HepG2 (cell line): Measurements from ENCODE around the gene VWA7. TPM values are rescaled to one million over a fixed set of nuclear protein-coding genes. Genes with fewer than 3 reads are reported as not detected.

Experiments
- MED1 ChIP-seq: sonication (generic); formaldehyde crosslinking; IDR thresholded peaks from 2 replicates; pipeline ENCODE4 v1.4.0; 2020; ENCODE audit warnings: missing genetic modification reagents
- NCOA1 ChIP-seq: sonication (generic); formaldehyde crosslinking; IDR thresholded peaks from 2 replicates; pipeline ENCODE4 v1.9.0; 2021; ENCODE audit warnings: missing genetic modification reagents
- NFAT5 ChIP-seq: sonication (generic); formaldehyde crosslinking; IDR thresholded peaks from 2 replicates; pipeline ENCODE4 v1.4.0; 2020; ENCODE audit warnings: missing genetic modification reagents
- PLSCR1 ChIP-seq: sonication (generic); formaldehyde crosslinking; IDR thresholded peaks from 2 replicates; pipeline ENCODE4 v1.5.0; 2020; ENCODE audit warnings: missing genetic modification reagents, mild to moderate bottlenecking, borderline replicate concordance
- THAP9 ChIP-seq: sonication (generic); formaldehyde crosslinking; IDR thresholded peaks from 2 replicates; pipeline ENCODE4; 2020; ENCODE audit warnings: missing genetic modification reagents, mild to moderate bottlenecking, borderline replicate concordance
- ZBTB46 ChIP-seq: sonication (generic); formaldehyde crosslinking; IDR thresholded peaks from 2 replicates; pipeline ENCODE4 v1.4.0; 2020; ENCODE audit warnings: mild to moderate bottlenecking, missing genetic modification reagents, borderline replicate concordance
- ZNF234 ChIP-seq: sonication (generic); formaldehyde crosslinking; conservative IDR thresholded peaks from 2 replicates; pipeline ENCODE4 v1.5.1; 2020; ENCODE audit warnings: mild to moderate bottlenecking, missing genetic modification reagents
- ZNF350 ChIP-seq: sonication (generic); formaldehyde crosslinking; IDR thresholded peaks from 2 replicates; pipeline ENCODE4 v1.4.0; 2020; ENCODE audit warnings: mild to moderate bottlenecking, low read depth, missing genetic modification reagents, borderline replicate concordance
- ZNF543 ChIP-seq: sonication (generic); formaldehyde crosslinking; IDR thresholded peaks from 2 replicates; pipeline ENCODE4 v1.4.0; 2020; ENCODE audit warnings: mild to moderate bottlenecking, missing genetic modification reagents
- ZNF644 ChIP-seq: IDR thresholded peaks from 2 replicates; pipeline ENCODE4 v1.6.1; 2016; ENCODE audit warnings: low read depth
- ZNF703 ChIP-seq: sonication (generic); formaldehyde crosslinking; IDR thresholded peaks from 2 replicates; pipeline ENCODE4 v1.5.1; 2020; ENCODE audit warnings: missing genetic modification reagents, mild to moderate bottlenecking, moderate library complexity, borderline replicate concordance
- ZNF704 ChIP-seq: sonication (generic); formaldehyde crosslinking; IDR thresholded peaks from 2 replicates; pipeline ENCODE4 v1.8.1; 2023; ENCODE audit warnings: mild to moderate bottlenecking, inconsistent platforms, moderate library complexity, missing genetic modification reagents, borderline replicate concordance
- ZNF839 ChIP-seq: sonication (generic); formaldehyde crosslinking; IDR thresholded peaks from 2 replicates; pipeline ENCODE4 v1.4.0; 2020; ENCODE audit warnings: missing genetic modification reagents, mild to moderate bottlenecking, borderline replicate concordance
- ZNF841 ChIP-seq: sonication (generic); formaldehyde crosslinking; IDR thresholded peaks from 2 replicates; pipeline ENCODE4 v1.8.1; 2023; ENCODE audit warnings: missing genetic modification reagents, borderline replicate concordance
- polyA plus RNA-seq, 8 experiments: library from polyadenylated mRNA; depleted of rRNA in 3 of 8; stranded (reverse) in 7 of 8; unstranded in 1 of 8; fragments of >200 nt; fragmentation: Illumina TruSeq in 4 of 8; extraction: Trizol in 4 of 8; gene quantifications; 2 replicates each; pipeline versions ENCODE4 v1.2.1 to v1.2.3, GENCODE V29; 2011 to 2016; ENCODE audit warnings: low read depth in 4 of 8, missing spikeins in 1 of 8, mixed read lengths in 1 of 8; ENCODE audit not compliant: insufficient read depth in 1 of 8
- total RNA-seq, 5 experiments: library from RNA; depleted of rRNA; stranded (reverse); fragments of >200 nt; fragmentation: Illumina TruSeq; extraction: Trizol; gene quantifications; 2 replicates each; pipeline ENCODE4 v1.2.3, GENCODE V29; 2016; ENCODE audit warnings: low read depth in 1 of 5

The VWA7 gene
- total and polyA plus RNA-seq, 2 of the 13 experiments (the other 11 are each of a cell fraction or from before 2014, with no cell fraction given) = 0.86 to 3.3 TPM

- TF ChIP-seq NFAT5 (CRISPR knock-in tag) (no peak), ZNF350 (peak; percentile 52; the same call in 1 of the 2 replicates), THAP9 (peak; percentile 39; the same call in 1 of the 2 replicates), ZNF703 (CRISPR knock-in tag) (no peak), ZNF543 (CRISPR knock-in tag) (no peak), ZNF704 (CRISPR knock-in tag) (no peak), MED1 (CRISPR knock-in tag) (peak; percentile 57; the same call in 1 of the 2 replicates), ZNF841 (CRISPR knock-in tag) (no peak), ZBTB46 (CRISPR knock-in tag) (no peak), ZNF839 (CRISPR knock-in tag) (peak; percentile 30; the same call in 1 of the 2 replicates), PLSCR1 (CRISPR knock-in tag) (no peak), ZNF234 (CRISPR knock-in tag) (no peak), NCOA1 (CRISPR knock-in tag) (peak; percentile 77; the same call in 1 of the 2 replicates), ZNF644 (CRISPR knock-in tag) (peak; percentile 53; the same call in 1 of the 2 replicates)
Measured at GRCh38 chr6:31769684-31770371, 7.3 kb downstream of the VWA7 start (continued).
